GM19240 (cell line): ENCODE results near the gene ZNF75A.
"Not testable (repeated sequence)": the region's sequence is repeated elsewhere in the genome, so short reads cannot be mapped to it uniquely, and the experiment has no call there.

Experiments
- DNase-seq: peaks from one replicate; pipeline ENCODE4 v3.0.0; 2011; ENCODE audit warnings: low spot score; ENCODE audit not compliant: insufficient read length

Gene ZNF75A

GRCh38 chr16:3305109-3306068 lies at the start of gene ZNF75A, which contains the start of gene TIGD7:
Gene ZNF75A, plus strand, starts transcription at chr16:3305497. Its CDS starts 2,932 bp downstream, at chr16:3308429.
Gene TIGD7, minus strand, starts transcription at chr16:3305430. Its CDS starts 4,816 bp downstream, at chr16:3300614.
- peak; percentile 75 for DNase-seq

- no peak for DNase-seq
Measured at GRCh38 chr16:3256146-3256865, 49.0 kb upstream of the ZNF75A start, which contains the start of gene MEFV. Gene MEFV, minus strand, starts transcription at chr16:3256633. Its CDS starts 46 bp downstream, at chr16:3256587.

DNA sequence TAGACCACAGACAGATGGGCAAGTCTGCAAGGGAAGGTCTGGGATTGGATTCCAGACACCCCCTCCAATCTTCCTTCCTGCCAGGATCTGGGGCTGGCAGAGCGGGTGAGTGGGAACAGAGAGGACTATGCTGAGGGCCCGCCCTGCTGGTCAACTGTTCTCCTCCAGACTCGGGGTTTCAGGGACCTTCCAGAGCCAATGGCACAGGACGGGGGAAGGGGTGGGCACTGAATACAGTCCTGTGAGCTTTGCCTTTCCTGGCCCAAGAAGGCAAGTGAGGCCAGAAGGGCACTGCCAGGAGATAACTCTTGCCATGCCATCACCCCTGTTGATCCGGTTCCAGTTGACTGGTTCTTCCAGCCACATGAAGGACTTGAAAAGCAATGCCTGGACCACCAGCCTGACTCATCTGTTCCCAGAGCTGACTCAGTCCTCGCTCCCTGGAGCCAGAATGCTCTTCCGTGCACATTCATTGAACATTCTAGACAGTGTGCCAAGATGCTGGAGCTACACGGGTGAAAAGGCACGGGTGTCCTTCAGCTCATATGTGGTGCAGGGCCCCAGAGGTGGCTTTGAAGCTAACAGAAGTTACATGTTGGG lies 48.3 kb upstream of the ZNF75A start:
- DNase-seq: no peak

GRCh38 chr16:3259836-3260235 lies 45.5 kb upstream of the ZNF75A start:
- DNase-seq: no peak

GRCh38 chr16:3262517-3262916 lies 42.8 kb upstream of the ZNF75A start:
- no peak for DNase-seq

DNA sequence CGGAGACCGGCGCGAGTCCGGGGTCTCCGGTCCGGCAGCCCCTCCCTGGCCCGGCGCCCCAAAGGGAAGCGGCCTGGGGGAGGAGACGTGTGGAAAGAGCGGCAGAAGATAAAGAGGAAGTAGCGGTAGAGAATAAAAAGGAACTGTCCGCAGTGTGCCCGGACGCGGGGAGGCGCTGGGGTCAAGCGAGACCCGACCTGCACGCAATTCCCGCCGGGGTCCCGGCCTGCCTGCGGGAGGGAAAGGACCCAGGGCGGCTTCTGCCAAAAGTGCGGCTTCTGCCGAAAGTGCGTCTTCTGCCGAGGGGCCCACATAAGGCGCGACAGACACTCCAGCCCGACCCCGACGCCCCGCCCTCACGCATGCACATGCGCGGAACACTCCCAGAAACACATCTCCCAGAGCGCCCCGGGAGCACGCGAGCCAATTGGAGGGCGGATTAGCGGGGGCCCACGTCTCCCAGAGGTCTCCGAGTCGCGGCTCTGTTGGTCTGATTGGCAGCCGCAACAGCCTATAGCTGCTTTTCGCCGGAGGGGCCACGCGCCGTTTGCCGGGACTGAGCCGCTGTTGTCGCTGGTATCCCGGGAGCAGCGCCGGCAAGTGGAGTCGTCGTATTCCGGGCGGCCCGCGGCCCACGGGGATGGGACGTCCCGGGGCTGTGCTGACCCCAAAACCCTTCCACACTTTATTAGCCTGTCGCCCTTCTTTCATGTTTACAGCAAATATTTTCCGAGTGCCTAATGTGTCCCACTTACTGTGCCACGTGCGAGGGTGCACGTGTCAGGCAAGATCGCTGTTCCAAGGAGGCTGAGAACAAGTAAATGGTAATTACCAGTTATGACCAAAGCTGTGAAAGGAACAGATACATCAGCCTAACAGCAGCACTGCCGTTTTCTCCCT lies 40.9 kb upstream of the ZNF75A start:
- peak; percentile 95 for DNase-seq

DNA sequence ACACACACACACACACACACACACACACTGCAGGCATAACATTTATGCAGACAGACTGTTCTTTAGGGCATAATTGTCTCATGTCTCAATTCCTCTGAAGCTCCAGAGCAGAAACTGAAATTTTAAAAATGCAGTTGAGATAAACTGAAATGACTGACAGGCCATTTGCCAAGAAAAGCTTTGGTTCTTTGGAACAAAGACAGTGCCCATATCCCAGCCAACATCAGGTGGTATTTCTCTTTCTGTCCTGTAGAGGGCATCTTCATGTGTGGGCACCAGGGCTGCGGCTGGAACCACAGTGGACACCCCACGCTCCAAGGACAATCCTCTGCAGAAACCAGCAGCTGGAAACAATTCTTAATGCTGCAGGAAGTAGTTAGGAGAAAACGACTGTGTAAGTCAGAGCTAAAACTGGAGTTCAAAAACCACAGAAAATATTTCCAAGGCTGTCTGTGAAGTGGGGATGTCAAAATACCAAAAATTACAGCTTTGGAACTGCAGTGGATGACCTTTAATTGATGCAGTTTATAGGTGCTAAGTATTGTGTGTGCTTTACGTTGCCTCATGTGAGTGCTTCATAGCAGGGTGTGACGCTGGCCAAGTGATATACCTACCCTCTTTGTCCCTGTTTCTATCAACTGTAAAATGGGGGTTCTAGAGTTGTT lies 38.3 kb upstream of the ZNF75A start:
- DNase-seq: no peak

DNA sequence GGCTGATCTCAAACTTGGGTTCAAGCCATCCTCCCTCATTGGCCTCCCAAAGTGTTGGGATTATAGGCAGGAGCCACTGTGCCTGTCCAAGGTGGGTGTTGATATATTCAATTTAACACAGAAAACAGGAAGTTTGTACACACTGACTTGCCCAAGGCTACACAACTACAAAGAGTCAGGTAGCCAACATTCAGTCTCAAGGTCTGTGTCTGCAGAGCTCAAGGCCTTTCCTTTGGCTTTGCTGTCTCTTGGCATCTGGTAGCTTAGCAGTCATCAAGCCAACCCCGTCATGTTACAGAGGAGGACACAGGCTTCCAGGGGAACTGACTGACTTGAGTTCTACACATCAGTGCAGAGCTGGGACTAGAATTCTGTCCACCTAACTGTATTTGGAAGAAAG lies 37.0 kb upstream of the ZNF75A start:
- no peak for DNase-seq

DNA sequence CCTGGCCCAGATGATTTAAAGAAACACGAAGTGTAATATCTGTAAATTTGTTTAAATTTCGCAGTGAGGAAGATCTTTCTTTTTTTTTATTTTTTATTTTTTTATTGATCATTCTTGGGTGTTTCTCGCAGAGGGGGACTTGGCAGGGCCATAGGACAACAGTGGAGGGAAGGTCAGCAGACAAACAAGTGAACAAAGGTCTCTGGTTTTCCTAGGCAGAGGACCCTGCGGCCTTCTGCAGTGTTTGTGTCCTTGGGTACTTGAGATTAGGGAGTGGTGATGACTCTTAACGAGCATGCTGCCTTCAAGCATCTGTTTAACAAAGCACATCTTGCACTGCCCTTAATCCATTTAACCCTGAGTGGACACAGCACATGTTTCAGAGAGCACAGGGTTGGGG lies 34.6 kb upstream of the ZNF75A start:
- DNase-seq: not testable (repeated sequence)

DNA sequence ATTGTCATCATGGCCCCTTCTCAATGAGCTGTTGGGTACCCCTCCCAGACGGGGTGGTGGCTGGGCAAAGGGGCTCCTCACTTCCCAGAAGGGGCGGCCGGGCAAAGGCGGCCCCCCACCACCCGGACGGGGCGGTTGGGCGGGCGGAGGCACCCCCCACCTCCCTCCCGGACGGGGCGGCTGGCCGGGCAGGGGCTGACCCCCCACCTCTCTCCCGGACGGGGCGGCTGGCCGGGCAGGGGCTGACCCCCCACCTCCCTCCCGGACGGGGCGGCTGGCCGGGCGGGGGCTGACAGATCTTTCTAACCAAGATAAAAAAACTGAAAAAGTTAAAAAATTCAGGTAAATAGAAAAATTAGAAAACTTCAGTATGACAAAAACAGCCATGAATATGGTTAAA lies 34.0 kb upstream of the ZNF75A start:
- DNase-seq: not testable (repeated sequence)

- DNase-seq: no peak
Measured at GRCh38 chr16:3274490-3274889, 30.8 kb upstream of the ZNF75A start.

DNA sequence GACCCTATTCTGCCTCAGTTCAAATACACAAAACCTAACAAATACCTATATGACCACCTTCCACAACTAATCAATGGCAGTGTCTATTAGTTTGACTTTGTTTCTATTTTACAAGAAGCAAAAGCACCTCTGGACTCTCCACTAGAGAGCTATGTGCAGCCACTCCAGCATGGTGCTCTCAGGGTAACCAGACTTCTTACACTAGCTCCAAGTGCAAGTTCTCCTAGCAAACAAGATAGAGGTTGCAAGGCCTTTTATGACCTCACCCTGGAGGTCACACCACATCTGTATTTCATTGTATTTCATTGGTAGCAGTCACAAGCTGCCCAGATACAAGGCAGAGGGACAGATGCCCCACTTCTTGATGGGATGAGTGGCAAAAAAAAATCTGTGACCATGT lies 30.4 kb upstream of the ZNF75A start:
- DNase-seq: no peak

- DNase-seq: no peak
Measured at GRCh38 chr16:3276679-3277078, 28.6 kb upstream of the ZNF75A start.

DNA sequence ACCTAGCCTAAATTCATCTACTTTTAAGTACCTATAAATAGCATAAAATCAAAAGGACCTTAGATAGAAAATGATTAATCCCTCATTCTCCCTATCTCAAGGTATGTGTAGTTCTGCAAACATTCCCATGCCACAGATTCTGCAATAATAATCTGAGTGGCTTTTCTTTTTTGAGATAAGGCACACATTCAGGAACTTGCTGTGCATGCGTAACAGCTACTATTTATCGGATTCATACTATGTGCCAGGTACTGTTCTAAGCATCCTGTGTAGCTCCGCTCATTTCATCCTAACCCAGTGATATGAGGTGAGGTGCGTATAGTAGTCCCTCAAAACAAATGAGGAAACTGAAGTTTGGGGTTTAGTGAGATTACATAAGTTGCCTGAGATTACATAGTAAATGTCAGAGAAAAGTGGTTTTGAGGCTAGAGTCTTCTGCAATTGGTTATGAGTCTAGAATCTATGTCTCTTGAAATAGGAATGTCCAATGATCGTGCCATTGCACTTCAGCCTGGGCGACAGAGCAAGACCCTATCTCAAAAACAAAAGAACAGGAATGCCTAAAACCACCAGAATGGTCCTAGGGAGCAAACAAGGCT lies 24.0 kb upstream of the ZNF75A start:
- no peak for DNase-seq

GRCh38 chr16:3282103-3282729 lies 23.1 kb upstream of the ZNF75A start:
- DNase-seq: peak; percentile 33

GRCh38 chr16:3282730-3283542 lies 22.4 kb upstream of the ZNF75A start, which contains the start of gene ZNF263:
Gene ZNF263, plus strand, starts transcription at chr16:3283491. Its CDS starts 328 bp downstream, at chr16:3283819.
- DNase-seq: peak; percentile 92

- DNase-seq: no peak
Measured at GRCh38 chr16:3283543-3284447, 21.5 kb upstream of the ZNF75A start.
